ENCODE data around the gene FLT4.
"Not testable (repeated sequence)": the region's sequence is repeated elsewhere in the genome, so short reads cannot be mapped to it uniquely, and the experiment has no call there.

Gene FLT4

GRCh38 chr5:180665682-180666404 lies 16.4 kb upstream of the FLT4 start:
- Mint-ChIP-seq H3K36me3 (ENCODE audit: insufficient read depth) (no peaks in the 10 kb centered on the region), H3K4me3 (no peak overlapping the region), H3K27ac (no peak overlapping the region), H3K4me1 (ENCODE audit: low read depth in 2 of 2) (peaks cover 13 to 16% of the 10 kb centered on the region in 2 donors), H3K9me3 (no peaks in the 10 kb centered on the region), H3K27me3 (peaks cover 21 to 44% of the 10 kb centered on the region in 2 donors)
- DNase-seq = no peak
- ATAC-seq (replicated peaks) = no peak

- no peak for DNase-seq
- peaks cover 0 to 3% of the 10 kb centered on the region in 2 donors for H3K4me1 Mint-ChIP-seq (ENCODE audit: low read depth in 2 of 2)
- H3K9me3 Mint-ChIP-seq = no peaks in the 10 kb centered on the region
- H3K27me3 Mint-ChIP-seq = peaks cover 48 to 66% of the 10 kb centered on the region in 2 donors
- no peak for ATAC-seq (replicated peaks)
- no peaks in the 10 kb centered on the region for H3K36me3 Mint-ChIP-seq (ENCODE audit: insufficient read depth)
- peak overlapping the region in 1 of 2 donors; percentile 43 for H3K4me3 Mint-ChIP-seq
- H3K27ac Mint-ChIP-seq = no peak overlapping the region
Measured at GRCh38 chr5:180658774-180659564, 9.6 kb upstream of the FLT4 start.

GRCh38 chr5:180655243-180655642 lies 5.8 kb upstream of the FLT4 start:
- H3K27ac Mint-ChIP-seq; H3K9me3 Mint-ChIP-seq; H3K4me3 Mint-ChIP-seq; H3K36me3 Mint-ChIP-seq (ENCODE audit: insufficient read depth); DNase-seq; ATAC-seq (replicated peaks); H3K4me1 Mint-ChIP-seq (ENCODE audit: low read depth in 2 of 2): not testable (repeated sequence)
- peaks cover 65 to 70% of the 10 kb centered on the region in 2 donors for H3K27me3 Mint-ChIP-seq

- Mint-ChIP-seq H3K27ac (no peak overlapping the region), H3K36me3 (ENCODE audit: insufficient read depth) (peaks cover 4% of the 10 kb centered on the region), H3K9me3 (no peaks in the 10 kb centered on the region), H3K4me1 (ENCODE audit: low read depth in 2 of 2) (peaks cover 11 to 17% of the 10 kb centered on the region in 2 donors), H3K27me3 (peaks cover 45 to 71% of the 10 kb centered on the region in 2 donors), H3K4me3 (no peak overlapping the region)
- no peak for ATAC-seq (replicated peaks)
- no peak for DNase-seq
Measured at GRCh38 chr5:180652771-180653170, 3.4 kb upstream of the FLT4 start.

- Mint-ChIP-seq H3K9me3 (no peaks in the 10 kb centered on the region), H3K4me1 (ENCODE audit: low read depth in 2 of 2) (peaks cover 12 to 19% of the 10 kb centered on the region in 2 donors), H3K27ac (no peak overlapping the region), H3K27me3 (peaks cover 43 to 75% of the 10 kb centered on the region in 2 donors), H3K4me3 (no peak overlapping the region), H3K36me3 (ENCODE audit: insufficient read depth) (peaks cover 4% of the 10 kb centered on the region)
- DNase-seq = no peak
- ATAC-seq (replicated peaks) = no peak
Measured at GRCh38 chr5:180652346-180652745, 2.9 kb upstream of the FLT4 start.

GRCh38 chr5:180648658-180649296 lies 623 bp downstream of the FLT4 start:
- H3K9me3 Mint-ChIP-seq = no peaks in the 10 kb centered on the region
- peaks cover 44 to 55% of the 10 kb centered on the region in 2 donors for H3K27me3 Mint-ChIP-seq
- DNase-seq (peak in 1 of 3 experiments; percentile 15), ATAC-seq (replicated peaks) (peak; percentile 56)
- H3K4me1 Mint-ChIP-seq (ENCODE audit: low read depth in 2 of 2) = peaks cover 19 to 22% of the 10 kb centered on the region in 2 donors
- peak overlapping the region; percentile 73 to 76 for H3K4me3 Mint-ChIP-seq
- peaks cover 4% of the 10 kb centered on the region for H3K36me3 Mint-ChIP-seq (ENCODE audit: insufficient read depth)
- no peak overlapping the region for H3K27ac Mint-ChIP-seq

GRCh38 chr5:180647941-180648500 lies 1.4 kb downstream of the FLT4 start:
- Mint-ChIP-seq H3K9me3 (no peaks in the 10 kb centered on the region), H3K27me3 (peaks cover 43 to 53% of the 10 kb centered on the region in 2 donors), H3K4me1 (ENCODE audit: low read depth in 2 of 2) (peaks cover 19 to 22% of the 10 kb centered on the region in 2 donors), H3K36me3 (ENCODE audit: insufficient read depth) (peaks cover 4% of the 10 kb centered on the region), H3K4me3 (peak overlapping the region; percentile 73 to 76), H3K27ac (peak overlapping the region; percentile 50 to 53)
- DNase-seq = no peak
- ATAC-seq (replicated peaks) = no peak

- Mint-ChIP-seq H3K9me3 (no peaks in the 10 kb centered on the region), H3K4me1 (ENCODE audit: low read depth in 2 of 2) (peaks cover 19 to 22% of the 10 kb centered on the region in 2 donors), H3K4me3 (peak overlapping the region; percentile 73 to 76), H3K27me3 (peaks cover 37 to 47% of the 10 kb centered on the region in 2 donors), H3K36me3 (ENCODE audit: insufficient read depth) (peaks cover under 1% of the 10 kb centered on the region), H3K27ac (peak overlapping the region; percentile 50 to 53)
- DNase-seq = no peak
- ATAC-seq (replicated peaks) = no peak
Measured at GRCh38 chr5:180647465-180647864, 1.9 kb downstream of the FLT4 start.

GRCh38 chr5:180646963-180647305 lies 2.5 kb downstream of the FLT4 start:
- no peak for DNase-seq
- Mint-ChIP-seq H3K4me1 (ENCODE audit: low read depth in 2 of 2) (peaks cover 19 to 24% of the 10 kb centered on the region in 2 donors), H3K9me3 (no peaks in the 10 kb centered on the region), H3K36me3 (ENCODE audit: insufficient read depth) (no peaks in the 10 kb centered on the region), H3K27ac (peak overlapping the region in 1 of 2 donors; percentile 53), H3K4me3 (peak overlapping the region in 1 of 2 donors; percentile 12), H3K27me3 (peaks cover 32 to 43% of the 10 kb centered on the region in 2 donors)
- ATAC-seq (replicated peaks) = no peak

- no peak for DNase-seq
- ATAC-seq (replicated peaks) = no peak
- peaks cover 27 to 38% of the 10 kb centered on the region in 2 donors for H3K27me3 Mint-ChIP-seq
- H3K9me3 Mint-ChIP-seq = no peaks in the 10 kb centered on the region
- peak overlapping the region in 1 of 2 donors; percentile 65 for H3K27ac Mint-ChIP-seq
- peaks cover 19 to 24% of the 10 kb centered on the region in 2 donors for H3K4me1 Mint-ChIP-seq (ENCODE audit: low read depth in 2 of 2)
- no peaks in the 10 kb centered on the region for H3K36me3 Mint-ChIP-seq (ENCODE audit: insufficient read depth)
- H3K4me3 Mint-ChIP-seq = no peak overlapping the region
Measured at GRCh38 chr5:180646289-180646962, 3.0 kb downstream of the FLT4 start.

- Mint-ChIP-seq H3K4me1 (ENCODE audit: low read depth in 2 of 2) (peaks cover 12 to 26% of the 10 kb centered on the region in 2 donors), H3K27ac (peak overlapping the region in 1 of 2 donors; percentile 65), H3K27me3 (peaks cover 18 to 29% of the 10 kb centered on the region in 2 donors), H3K36me3 (ENCODE audit: insufficient read depth) (no peaks in the 10 kb centered on the region), H3K9me3 (no peaks in the 10 kb centered on the region), H3K4me3 (no peak overlapping the region)
- DNase-seq = no peak
- no peak for ATAC-seq (replicated peaks)
Measured at GRCh38 chr5:180645274-180646204, 3.9 kb downstream of the FLT4 start.

GRCh38 chr5:180644825-180645273 lies 4.6 kb downstream of the FLT4 start:
- Mint-ChIP-seq H3K4me1 (ENCODE audit: low read depth in 2 of 2) (peaks cover 8 to 22% of the 10 kb centered on the region in 2 donors), H3K27me3 (peaks cover 11 to 22% of the 10 kb centered on the region in 2 donors), H3K36me3 (ENCODE audit: insufficient read depth) (no peaks in the 10 kb centered on the region), H3K9me3 (no peaks in the 10 kb centered on the region), H3K27ac (no peak overlapping the region), H3K4me3 (no peak overlapping the region)
- DNase-seq (no peak), ATAC-seq (replicated peaks) (no peak)
